OCI-LY1 (cell line): ENCODE measurements around the gene TOR3A.

Experiments used
- EZH2 ChIP-seq: fragments of 200-600 bp; sonication (generic), shearing (Covaris generic); IDR thresholded peaks from 2 replicates; pipeline ENCODE4 v1.8.0; 2017; ENCODE audit warnings: borderline replicate concordance, mixed run types, mild to moderate bottlenecking, antibody characterized with exemption, low read length, moderate library complexity, mixed read lengths
- TF ChIP-seq, protein P1 (sequence below): fragments of 200-600 bp; sonication (generic), shearing (Covaris generic); IDR thresholded peaks from 2 replicates; pipeline ENCODE4 v1.5.1; 2017; ENCODE audit warnings: mild to moderate bottlenecking, antibody characterized with exemption, low read length, moderate library complexity, mixed read lengths

DNA sequence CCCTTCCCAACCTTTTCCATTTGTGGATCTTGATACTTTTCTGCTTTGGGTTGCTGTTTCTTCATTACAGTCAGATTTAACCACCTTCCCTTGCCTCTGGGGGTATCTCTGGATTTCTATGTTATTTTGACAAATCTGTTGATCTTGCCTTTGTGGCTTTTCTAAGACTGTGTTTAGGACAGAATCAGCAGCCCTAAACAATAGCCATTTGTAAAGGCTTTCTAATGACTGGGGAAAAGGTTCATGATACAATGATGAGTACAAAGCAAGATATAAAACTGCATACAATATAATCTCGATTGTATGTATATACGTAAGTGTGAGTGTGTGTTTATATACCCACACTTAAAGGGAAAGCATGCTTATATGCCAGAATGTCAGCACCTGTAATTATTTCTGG is 28.4 kb upstream of the TOR3A start:
- TF ChIP-seq EZH2 = no peak
- TF ChIP-seq, protein P1, sequence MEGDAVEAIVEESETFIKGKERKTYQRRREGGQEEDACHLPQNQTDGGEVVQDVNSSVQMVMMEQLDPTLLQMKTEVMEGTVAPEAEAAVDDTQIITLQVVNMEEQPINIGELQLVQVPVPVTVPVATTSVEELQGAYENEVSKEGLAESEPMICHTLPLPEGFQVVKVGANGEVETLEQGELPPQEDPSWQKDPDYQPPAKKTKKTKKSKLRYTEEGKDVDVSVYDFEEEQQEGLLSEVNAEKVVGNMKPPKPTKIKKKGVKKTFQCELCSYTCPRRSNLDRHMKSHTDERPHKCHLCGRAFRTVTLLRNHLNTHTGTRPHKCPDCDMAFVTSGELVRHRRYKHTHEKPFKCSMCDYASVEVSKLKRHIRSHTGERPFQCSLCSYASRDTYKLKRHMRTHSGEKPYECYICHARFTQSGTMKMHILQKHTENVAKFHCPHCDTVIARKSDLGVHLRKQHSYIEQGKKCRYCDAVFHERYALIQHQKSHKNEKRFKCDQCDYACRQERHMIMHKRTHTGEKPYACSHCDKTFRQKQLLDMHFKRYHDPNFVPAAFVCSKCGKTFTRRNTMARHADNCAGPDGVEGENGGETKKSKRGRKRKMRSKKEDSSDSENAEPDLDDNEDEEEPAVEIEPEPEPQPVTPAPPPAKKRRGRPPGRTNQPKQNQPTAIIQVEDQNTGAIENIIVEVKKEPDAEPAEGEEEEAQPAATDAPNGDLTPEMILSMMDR = no peak
